ENCODE measurements around the gene ZFP64.
A peak's percentile ranks its signal among the peaks of the same experiment; 100 is the strongest.

Gene ZFP64

DNA sequence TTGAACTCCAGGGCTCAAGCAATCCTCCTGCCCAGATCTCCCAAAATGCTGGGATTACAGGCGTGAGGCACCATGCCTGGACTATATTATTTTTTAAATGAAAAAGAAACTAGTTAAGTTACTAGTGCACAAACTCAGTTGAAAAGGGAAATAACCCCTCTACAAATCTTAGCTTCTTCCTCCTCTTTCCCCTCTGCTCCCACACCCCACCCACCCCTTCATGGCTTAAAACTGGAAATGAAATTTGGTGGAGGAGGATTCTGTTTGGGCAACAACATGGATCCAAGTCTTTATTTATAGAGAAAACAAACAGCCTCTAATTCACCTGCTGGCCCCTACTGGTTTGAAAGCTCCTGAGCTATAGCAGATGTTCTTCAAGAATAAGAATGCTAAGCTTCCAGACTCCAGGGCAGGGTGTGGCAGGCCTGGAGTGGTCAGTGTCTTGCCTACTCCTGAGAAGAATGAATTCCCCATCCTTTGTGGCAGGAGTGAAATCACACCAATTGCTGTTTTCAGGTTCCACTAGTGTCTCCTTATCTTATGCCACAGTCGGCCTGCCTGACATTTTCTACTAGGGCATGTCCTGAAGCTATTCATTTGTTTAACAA lies 73.5 kb downstream of the ZFP64 start:
- Histone ChIP-seq H3K9me3 (ENCODE audit: control insufficient read depth, low read length) (no peaks in the 10 kb centered on the region), H3K4me1 (ENCODE audit: control insufficient read depth, insufficient read depth, low read length) (no peaks in the 10 kb centered on the region), H3K4me3 (ENCODE audit: insufficient read depth, low read depth, low read length) (no peak overlapping the region), H3K27me3 (ENCODE audit: control insufficient read depth, insufficient read depth, low read length, poor library complexity, severe bottlenecking) (no peaks in the 10 kb centered on the region), H3K27ac (ENCODE audit: insufficient read depth, low read depth, low read length, poor library complexity, severe bottlenecking) (no peak overlapping the region), H3K36me3 (ENCODE audit: control insufficient read depth, insufficient read depth, low read length) (no peaks in the 10 kb centered on the region)
- WGBS, 2 experiments: 86 to 90% methylated on average over 2 of the region's 2 CpGs

DNA sequence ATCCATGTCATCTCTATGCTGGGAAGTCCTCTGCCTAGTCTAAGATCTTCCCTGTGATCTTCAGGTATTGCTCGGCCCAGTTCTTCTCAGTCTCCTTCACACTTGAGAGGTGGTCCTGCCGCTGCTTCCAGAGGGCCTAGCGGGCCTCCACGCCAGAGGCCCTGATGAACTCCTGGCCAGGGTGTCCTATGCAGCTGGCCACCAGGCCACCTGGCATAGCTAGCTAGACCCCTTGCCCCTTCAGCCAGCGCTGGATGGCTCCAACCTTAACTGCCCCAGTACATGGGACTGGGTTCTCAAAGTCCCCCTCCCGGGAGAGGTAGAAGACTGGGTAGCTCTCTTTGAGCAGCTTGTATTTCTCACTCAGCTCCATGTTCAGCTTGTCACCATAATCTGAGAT lies 81.1 kb downstream of the ZFP64 start:
- H3K27me3 ChIP-seq (ENCODE audit: control insufficient read depth, insufficient read depth, low read length, poor library complexity, severe bottlenecking): peaks cover 14% of the 10 kb centered on the region
- H3K27ac ChIP-seq (ENCODE audit: insufficient read depth, low read depth, low read length, poor library complexity, severe bottlenecking): no peak overlapping the region
- H3K4me1 ChIP-seq (ENCODE audit: control insufficient read depth, insufficient read depth, low read length): peaks cover 5% of the 10 kb centered on the region
- H3K4me3 ChIP-seq (ENCODE audit: insufficient read depth, low read depth, low read length): no peak overlapping the region
- 96 to 98% methylated on average over 6 of the region's 6 CpGs for WGBS, 2 experiments
- no peaks in the 10 kb centered on the region for H3K36me3 ChIP-seq (ENCODE audit: control insufficient read depth, insufficient read depth, low read length)
- no peaks in the 10 kb centered on the region for H3K9me3 ChIP-seq (ENCODE audit: control insufficient read depth, low read length)

DNA sequence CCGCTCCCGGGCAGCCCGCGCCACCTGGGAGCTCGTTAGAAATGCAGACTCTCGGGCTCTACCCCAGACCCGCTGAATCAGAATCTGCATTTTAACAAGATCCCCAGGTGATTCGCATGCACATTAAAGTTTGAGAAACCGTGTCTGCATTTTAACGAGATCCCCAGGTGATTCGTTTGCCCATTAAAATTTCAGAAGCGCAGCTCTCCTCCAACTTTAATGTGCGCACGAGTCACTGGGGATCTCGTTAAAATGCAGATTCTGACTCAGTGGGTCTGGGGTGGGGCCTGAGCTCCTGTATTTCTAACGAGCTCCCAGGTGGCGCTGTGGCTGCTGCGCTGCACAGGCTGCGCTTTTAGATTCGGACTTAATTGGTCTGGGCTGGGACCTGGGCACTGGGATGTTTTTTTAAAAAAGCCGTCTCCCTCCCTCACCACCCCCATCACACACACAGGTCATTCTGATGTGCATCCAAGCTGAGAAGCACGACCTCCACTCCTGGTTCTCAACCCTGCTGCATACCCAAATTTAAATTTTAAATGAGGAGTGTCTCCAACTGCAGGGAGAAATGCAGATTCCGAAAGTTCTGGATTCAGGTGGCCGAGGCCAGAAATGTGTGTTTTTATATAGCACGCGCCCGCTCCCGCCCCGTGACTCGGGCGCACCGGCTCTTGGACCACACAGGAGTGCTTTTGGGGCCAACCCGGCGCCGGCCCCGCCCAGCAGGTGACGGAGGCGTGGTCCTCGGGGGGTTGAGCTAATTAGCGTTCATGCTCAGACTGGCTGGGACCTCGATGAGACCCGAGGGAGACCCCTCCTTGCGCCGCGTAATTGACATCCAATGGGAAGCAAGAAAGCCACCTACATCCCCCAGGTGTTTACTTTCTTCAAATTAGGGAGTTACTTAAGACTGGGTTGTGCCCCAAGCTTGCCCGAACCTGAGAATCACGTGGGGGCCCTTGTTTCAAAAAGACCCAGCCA lies 85.8 kb downstream of the ZFP64 start:
- peaks cover 49% of the 10 kb centered on the region for H3K27me3 ChIP-seq (ENCODE audit: control insufficient read depth, insufficient read depth, low read length, poor library complexity, severe bottlenecking)
- peak overlapping the region; percentile 55 for H3K4me3 ChIP-seq (ENCODE audit: insufficient read depth, low read depth, low read length)
- peaks cover 22% of the 10 kb centered on the region for H3K4me1 ChIP-seq (ENCODE audit: control insufficient read depth, insufficient read depth, low read length)
- H3K36me3 ChIP-seq (ENCODE audit: control insufficient read depth, insufficient read depth, low read length): no peaks in the 10 kb centered on the region
- no peaks in the 10 kb centered on the region for H3K9me3 ChIP-seq (ENCODE audit: control insufficient read depth, low read length)
- H3K27ac ChIP-seq (ENCODE audit: insufficient read depth, low read depth, low read length, poor library complexity, severe bottlenecking): no peak overlapping the region
- WGBS, 2 experiments: 0 to 1% methylated on average over 47 of the region's 47 CpGs

DNA sequence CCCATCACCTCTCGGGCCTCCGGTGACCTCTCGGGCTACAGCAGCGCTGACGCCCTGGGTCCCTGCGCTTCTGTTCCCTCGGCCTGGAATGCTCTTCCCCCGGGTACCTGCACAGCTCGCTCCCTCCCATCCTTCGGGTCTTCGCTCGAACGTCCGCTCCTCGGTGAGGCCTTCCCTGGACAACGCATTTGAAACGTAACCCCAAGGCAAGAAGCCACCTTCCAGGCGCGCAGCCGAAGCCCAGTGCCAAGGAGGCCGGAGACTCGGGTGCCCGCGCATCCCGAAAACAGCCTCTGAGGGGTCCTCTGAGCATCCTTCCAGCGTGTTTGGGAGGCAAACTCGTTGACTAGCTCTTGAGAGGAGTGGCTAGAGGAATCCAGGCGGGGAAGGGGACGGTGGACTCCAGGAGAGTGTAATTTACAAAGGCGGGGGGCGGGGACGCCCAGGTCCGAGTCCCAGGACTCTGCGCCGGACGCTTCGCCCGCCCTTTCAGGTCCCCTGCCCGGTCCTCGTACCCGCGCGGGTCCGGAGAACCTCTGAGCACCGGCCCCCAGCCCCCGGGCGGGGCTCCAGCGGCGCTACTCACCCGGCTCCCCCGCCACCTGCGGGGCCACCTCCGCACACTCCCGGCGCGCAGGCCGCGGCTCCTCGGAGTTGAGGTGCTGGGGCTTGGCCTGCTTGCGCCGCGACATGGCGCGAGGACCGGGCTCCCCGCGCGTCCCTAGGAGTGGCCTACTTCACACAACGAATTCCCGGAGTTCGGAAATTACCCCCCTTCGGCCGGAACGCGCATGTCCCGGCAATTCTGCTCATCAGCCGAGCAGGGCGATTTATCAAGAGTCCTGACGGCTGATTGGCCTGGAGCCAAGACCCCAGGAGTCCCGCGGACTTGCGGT lies 86.8 kb downstream of the ZFP64 start:
- Histone ChIP-seq H3K4me3 (ENCODE audit: insufficient read depth, low read depth, low read length) (peak overlapping the region; percentile 55), H3K36me3 (ENCODE audit: control insufficient read depth, insufficient read depth, low read length) (no peaks in the 10 kb centered on the region), H3K27me3 (ENCODE audit: control insufficient read depth, insufficient read depth, low read length, poor library complexity, severe bottlenecking) (peaks cover 49% of the 10 kb centered on the region), H3K27ac (ENCODE audit: insufficient read depth, low read depth, low read length, poor library complexity, severe bottlenecking) (no peak overlapping the region), H3K9me3 (ENCODE audit: control insufficient read depth, low read length) (no peaks in the 10 kb centered on the region), H3K4me1 (ENCODE audit: control insufficient read depth, insufficient read depth, low read length) (peaks cover 22% of the 10 kb centered on the region)
- WGBS, 2 experiments: 0% methylated on average over 82 of the region's 82 CpGs

GRCh38 chr20:52103913-52104545 lies 87.5 kb downstream of the ZFP64 start:
- Histone ChIP-seq H3K9me3 (ENCODE audit: control insufficient read depth, low read length) (no peaks in the 10 kb centered on the region), H3K4me3 (ENCODE audit: insufficient read depth, low read depth, low read length) (peak overlapping the region; percentile 55), H3K27me3 (ENCODE audit: control insufficient read depth, insufficient read depth, low read length, poor library complexity, severe bottlenecking) (peaks cover 49% of the 10 kb centered on the region), H3K27ac (ENCODE audit: insufficient read depth, low read depth, low read length, poor library complexity, severe bottlenecking) (no peak overlapping the region), H3K36me3 (ENCODE audit: control insufficient read depth, insufficient read depth, low read length) (no peaks in the 10 kb centered on the region), H3K4me1 (ENCODE audit: control insufficient read depth, insufficient read depth, low read length) (peaks cover 22% of the 10 kb centered on the region)
- WGBS, 2 experiments: 0% methylated on average over 32 to 33 of the region's 33 CpGs

DNA sequence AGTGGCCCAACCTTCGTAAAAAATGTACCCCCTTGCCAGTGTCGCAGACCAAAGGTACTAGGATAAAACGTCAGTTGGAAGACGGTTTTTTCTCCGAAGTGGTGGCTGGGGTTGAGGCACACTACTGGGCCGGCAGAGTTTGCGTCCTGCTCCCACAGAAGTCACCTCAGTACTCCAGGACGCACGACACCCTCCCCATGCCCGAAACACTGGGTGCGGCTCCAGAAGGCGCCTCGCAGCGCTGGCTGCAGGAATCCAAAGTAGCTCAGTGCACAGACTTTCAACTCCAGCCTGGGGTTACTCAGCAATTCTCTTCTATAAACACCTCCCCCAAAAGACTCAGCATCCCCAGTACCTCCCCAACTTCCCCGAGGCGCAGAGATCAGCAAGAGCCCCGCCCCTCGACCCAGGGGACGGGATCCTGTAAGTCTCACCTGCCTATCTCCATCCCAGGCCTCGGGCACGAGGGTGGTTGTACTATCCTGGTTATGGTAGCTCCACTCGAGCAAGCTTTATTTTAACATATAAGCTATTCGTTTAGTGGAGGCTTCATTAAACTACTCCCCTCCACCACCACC lies 88.2 kb downstream of the ZFP64 start:
- H3K4me3 ChIP-seq (ENCODE audit: insufficient read depth, low read depth, low read length): peak overlapping the region; percentile 55
- no peaks in the 10 kb centered on the region for H3K36me3 ChIP-seq (ENCODE audit: control insufficient read depth, insufficient read depth, low read length)
- H3K9me3 ChIP-seq (ENCODE audit: control insufficient read depth, low read length): no peaks in the 10 kb centered on the region
- H3K4me1 ChIP-seq (ENCODE audit: control insufficient read depth, insufficient read depth, low read length): peaks cover 22% of the 10 kb centered on the region
- no peak overlapping the region for H3K27ac ChIP-seq (ENCODE audit: insufficient read depth, low read depth, low read length, poor library complexity, severe bottlenecking)
- WGBS, 2 experiments: 6% methylated on average over 21 to 22 of the region's 23 CpGs
- H3K27me3 ChIP-seq (ENCODE audit: control insufficient read depth, insufficient read depth, low read length, poor library complexity, severe bottlenecking): peaks cover 49% of the 10 kb centered on the region

DNA sequence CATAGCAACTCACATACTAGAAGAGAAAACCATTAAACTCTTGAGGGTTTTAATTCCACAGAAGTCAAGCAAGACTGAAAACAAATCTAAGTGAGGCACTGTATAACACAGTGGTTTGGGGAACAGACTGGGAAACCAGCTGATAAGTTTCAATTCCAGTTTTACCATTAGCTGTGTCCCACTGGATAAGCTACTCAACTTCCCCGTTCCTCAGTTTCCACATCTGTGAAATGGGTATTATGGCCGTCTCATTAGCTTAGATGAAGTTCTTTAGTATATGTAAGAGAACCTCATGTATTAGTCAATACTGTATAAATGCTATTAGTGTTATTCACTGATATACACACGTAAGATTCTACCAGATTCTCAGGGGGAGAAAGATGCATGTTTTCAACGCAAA lies 89.0 kb downstream of the ZFP64 start:
- 95 to 98% methylated on average over 4 of the region's 4 CpGs for WGBS, 2 experiments
- Histone ChIP-seq H3K4me1 (ENCODE audit: control insufficient read depth, insufficient read depth, low read length) (peaks cover 22% of the 10 kb centered on the region), H3K27ac (ENCODE audit: insufficient read depth, low read depth, low read length, poor library complexity, severe bottlenecking) (no peak overlapping the region), H3K4me3 (ENCODE audit: insufficient read depth, low read depth, low read length) (no peak overlapping the region), H3K36me3 (ENCODE audit: control insufficient read depth, insufficient read depth, low read length) (no peaks in the 10 kb centered on the region), H3K27me3 (ENCODE audit: control insufficient read depth, insufficient read depth, low read length, poor library complexity, severe bottlenecking) (peaks cover 49% of the 10 kb centered on the region), H3K9me3 (ENCODE audit: control insufficient read depth, low read length) (no peaks in the 10 kb centered on the region)

DNA sequence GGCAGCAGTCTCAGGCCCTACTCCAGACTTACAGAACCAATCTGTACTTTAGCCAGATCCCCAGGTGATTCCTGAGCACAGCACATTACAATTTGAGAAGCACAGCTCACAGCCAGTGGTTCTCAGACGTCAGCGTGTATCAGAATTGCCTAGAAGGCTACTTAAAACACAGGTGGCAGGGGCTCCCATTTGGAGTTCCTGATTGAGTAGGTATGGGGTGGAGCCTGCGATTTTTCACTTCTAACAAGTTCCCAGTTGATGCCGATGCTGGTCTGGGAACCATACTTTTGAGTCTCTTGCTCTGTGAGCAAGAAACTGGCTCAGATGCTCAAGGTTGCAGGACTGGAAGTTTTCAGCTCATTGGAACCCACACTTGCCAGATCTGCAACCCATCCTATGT lies 89.5 kb downstream of the ZFP64 start:
- H3K4me3 ChIP-seq (ENCODE audit: insufficient read depth, low read depth, low read length): no peak overlapping the region
- peaks cover 49% of the 10 kb centered on the region for H3K27me3 ChIP-seq (ENCODE audit: control insufficient read depth, insufficient read depth, low read length, poor library complexity, severe bottlenecking)
- no peak overlapping the region for H3K27ac ChIP-seq (ENCODE audit: insufficient read depth, low read depth, low read length, poor library complexity, severe bottlenecking)
- H3K9me3 ChIP-seq (ENCODE audit: control insufficient read depth, low read length): no peaks in the 10 kb centered on the region
- H3K36me3 ChIP-seq (ENCODE audit: control insufficient read depth, insufficient read depth, low read length): no peaks in the 10 kb centered on the region
- H3K4me1 ChIP-seq (ENCODE audit: control insufficient read depth, insufficient read depth, low read length): peaks cover 22% of the 10 kb centered on the region
- WGBS, 2 experiments: 84% methylated on average over 4 of the region's 4 CpGs
